Measurements from ENCODE around the gene ADGRE1.

ADGRE1 gene

DNA sequence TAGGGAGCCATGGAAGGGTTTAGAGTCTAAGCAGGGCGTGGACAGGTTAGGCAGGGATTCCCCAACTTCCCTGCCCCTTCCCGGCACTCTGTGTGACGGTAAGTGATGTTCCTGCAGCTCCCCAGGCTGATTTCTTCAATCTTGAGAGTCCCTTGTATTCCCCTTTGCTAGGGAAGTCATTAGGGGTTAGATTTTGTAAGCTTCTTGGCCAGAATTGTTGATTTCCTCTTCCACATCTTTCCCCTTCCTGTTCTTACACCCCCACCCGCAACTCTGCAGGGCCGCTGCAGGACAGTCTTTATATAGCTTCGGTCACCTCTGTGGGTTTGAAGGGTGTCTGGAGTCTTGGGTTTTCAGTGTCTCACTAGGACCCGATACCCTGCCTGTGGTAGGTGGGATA is 10.6 kb upstream of the ADGRE1 start:
- DNase-seq: no peak

DNA sequence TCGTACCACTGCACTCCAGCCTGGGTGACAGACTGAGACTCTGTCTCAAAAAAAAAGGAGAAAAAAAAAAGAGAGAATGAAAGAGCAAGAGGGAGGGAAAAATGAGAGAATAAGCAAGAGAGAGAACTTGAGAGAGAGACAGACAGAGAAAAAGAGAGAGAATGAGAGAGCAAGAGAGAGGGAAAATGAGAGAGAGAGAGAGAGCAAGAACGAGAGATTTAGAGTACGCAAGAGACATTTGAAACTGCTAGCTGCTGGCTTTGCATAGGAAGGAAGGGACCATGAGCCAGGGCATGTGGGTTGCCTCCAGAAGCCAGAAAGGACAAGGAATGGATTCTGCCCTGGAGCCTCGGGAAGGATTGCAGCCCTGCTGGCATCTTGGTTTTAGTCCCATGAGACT is 9.6 kb upstream of the ADGRE1 start:
- DNase-seq: no peak

DNA sequence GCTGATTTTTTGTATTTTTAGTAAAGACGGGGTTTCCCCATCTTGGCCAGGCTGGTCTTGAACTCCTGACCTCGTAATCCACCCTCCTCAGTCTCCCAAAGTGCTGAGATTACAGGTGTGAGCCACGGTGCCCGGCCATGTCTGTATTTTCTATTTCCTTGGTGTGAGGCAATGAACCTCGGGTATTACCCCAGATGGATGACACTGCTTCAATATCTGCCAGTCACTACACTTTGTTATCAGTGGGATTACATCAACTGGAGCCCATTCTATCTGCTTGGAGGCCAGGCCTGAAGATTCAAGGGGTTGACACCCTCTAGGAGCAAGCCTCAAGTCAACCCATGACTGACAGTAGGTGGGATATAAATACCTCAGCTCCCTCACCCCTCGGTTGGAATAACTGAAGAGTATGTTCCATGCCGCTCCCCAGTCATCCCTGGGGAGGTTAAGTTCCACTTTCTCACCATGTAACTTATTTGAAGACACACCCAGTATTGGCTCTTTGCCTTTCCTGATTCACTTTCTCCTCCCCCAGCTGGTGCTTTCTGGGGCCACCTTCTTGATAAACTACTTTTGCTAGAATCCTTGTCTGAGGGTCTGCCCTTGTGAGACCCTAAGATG is 992 bp upstream of the ADGRE1 start:
- no peak for DNase-seq

DNA sequence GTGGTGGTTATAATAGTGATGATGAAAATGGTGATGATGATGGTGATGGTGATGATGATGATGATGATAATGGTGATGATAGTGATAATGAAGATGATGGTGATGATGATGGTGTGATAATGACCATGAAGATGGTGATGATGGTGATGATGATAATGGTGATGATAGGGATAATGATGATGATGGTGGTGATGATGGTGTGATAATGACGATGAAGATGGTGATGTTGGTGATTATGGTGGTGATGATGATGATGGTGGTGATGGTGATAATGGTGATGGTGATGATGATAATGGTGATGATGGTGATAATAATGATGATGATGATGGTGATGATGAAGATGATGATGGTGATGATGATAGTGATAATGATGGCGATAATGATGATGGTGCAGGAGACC is 1.6 kb downstream of the ADGRE1 start:
- DNase-seq: no peak

DNA sequence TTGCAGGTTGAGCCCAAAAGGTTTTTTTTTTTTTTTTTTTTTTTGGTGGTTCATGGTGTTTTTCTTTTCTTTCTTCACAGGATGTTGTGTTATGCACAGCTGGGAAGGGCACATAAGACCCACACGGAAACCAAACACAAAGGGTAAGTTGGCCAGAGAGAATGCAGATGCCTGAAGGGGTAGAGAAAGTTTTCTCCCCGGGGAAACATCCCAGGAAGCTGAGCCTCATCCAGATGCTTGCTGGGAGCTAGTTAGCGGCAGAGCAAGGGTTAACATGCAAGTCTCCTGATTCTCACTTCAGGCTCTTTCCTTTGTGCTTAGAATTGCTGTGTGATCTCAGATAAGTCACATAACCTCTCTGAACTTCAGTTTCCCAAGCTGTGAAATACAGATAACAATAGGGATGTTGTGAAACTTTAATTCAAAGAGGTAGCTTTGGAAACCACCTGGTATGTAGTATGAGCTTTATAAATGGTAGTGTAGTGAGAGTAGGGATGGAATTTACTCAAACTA is 3.1 kb downstream of the ADGRE1 start:
- DNase-seq: no peak

DNA sequence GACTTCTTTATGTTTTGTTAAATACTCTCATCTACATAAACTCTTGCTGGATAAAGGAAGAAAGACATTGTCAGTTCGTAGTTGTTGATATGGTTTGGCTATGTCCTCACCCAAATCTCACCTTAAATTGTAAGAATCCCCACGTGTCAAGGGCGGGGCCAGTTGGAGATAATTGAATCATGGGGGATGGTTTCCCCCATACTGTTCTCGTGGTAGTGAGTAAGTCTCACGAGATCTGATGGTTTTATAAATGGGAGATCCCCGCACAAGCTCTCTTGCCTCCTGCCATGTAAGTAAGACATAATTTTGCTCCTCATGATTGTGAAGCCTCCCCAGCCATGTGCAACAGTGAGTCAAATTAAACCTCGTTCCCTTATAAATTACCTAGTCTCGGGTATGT is 3.6 kb downstream of the ADGRE1 start:
- no peak for DNase-seq

DNA sequence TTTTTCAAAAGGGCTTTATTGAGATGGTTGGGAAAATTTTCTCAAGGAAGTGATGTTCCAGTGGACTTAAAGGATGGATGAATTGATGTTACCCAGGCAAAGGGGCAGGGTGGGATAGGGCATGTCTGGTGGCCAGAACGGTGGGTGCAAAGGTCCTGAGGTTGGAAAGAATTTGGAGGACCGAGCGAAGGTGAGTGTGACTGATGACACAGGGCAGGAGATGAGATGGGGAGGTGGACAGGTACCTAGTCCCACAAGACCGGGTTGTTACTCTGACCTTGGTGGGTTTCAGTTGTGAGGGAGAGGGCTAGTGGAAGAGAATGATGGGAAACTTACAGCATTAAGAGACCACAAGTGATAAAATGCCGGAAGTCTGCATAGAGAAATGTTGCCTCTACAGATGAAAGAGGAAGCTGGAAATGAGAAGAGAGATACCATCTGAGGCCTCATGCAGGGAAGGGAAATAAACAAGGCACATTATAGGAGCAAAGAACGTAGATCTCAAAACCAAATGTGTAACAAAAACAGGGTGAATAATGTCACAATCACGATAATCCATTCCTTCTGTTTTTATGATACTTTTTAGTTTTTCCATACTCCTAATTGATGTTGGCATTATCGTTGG is 4.5 kb downstream of the ADGRE1 start:
- no peak for DNase-seq

DNA sequence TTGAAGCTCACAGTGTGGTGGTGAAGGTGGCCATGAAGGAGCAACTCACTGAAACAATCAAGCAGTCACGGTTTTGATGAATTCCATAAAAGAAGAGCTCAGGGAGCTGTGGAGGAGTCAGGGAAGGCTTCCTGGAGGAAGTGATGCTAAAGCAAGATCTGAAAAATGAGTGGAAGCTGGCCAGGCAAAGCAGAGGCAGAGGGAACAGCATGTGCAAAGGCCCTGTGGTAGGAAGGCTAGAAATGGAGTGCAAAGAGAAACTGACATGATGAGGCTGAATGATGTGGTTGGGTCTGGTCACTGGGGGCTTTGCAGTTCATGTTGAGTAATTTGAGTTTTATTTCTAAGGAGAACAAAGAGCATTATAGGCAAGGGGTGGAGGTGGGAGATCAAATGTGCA is 6.9 kb downstream of the ADGRE1 start:
- DNase-seq: no peak

DNA sequence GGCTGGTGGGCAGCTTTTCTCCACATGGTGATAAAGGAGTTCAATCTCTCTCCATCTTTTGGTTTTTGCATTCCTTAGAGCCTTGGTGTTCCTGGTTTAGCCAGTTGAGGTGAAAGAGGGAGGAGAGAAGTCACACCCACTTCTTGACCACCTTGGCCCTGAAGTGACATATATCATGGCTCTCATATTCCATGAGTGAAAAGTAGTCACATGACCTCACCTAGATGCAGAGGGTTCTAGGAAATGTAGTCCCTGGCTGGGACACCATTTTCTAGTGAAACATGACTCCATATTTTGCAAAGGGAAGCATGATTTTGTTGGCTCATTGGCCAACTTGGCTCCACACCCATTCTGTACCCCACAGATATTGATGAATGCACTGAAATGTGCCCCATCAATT is 16.1 kb downstream of the ADGRE1 start:
- DNase-seq: no peak

DNA sequence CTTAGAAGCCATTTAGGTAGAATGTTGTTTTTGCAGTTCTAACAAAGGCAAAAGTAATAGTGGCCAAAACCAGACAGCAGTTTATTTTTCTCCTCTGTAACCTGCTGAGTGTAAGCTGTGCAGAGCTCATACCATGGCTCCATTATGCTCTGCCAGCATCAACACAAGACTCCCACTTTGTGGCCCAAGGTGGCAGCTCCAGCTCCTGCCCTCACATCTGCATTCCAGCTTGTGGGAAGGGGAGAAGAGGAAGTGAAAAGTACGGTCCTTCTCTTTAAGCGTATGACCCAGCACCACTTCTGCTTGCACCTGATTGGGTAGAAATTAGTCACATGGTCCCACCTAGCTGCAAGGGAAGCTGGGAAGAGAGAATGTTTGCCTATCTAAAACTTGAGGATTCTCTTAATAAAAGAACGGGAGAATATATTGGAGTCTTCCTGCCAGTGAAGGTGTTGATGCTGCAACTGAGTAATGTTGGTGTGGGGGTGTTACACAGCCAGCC is 19.2 kb downstream of the ADGRE1 start:
- DNase-seq: no peak

DNA sequence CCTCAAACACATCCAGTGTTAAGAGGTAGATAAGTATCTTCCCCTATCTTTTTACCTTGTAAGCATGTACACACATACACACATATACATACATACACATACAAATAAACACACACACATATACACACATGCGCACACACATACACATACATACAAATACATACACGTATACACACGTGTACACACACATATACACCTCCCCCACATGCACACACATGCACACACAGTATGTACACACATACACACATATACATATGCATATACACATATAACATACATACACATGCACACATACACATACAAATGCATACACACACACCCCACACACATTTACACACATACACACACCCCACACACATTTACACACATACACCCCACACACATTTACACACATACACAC is 24.1 kb downstream of the ADGRE1 start:
- DNase-seq: no peak

DNA sequence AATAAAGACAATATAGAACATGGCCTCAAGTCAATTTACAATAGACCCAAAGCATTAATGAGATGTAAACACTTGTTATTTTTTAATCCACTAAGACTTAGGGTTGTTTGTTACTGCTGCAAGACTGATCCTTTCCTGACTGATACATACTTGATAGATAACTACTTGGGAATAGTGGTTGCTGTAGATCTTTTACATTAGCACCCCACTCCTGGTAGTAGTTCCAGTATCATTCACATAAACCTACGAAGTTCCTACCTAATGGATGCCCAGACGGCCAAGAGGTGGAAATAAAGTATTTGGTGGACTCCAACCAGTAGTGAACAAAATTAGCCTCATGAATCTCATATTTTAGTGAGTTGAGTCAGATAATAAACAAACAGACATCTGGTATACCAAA is 26.9 kb downstream of the ADGRE1 start:
- no peak for DNase-seq

DNA sequence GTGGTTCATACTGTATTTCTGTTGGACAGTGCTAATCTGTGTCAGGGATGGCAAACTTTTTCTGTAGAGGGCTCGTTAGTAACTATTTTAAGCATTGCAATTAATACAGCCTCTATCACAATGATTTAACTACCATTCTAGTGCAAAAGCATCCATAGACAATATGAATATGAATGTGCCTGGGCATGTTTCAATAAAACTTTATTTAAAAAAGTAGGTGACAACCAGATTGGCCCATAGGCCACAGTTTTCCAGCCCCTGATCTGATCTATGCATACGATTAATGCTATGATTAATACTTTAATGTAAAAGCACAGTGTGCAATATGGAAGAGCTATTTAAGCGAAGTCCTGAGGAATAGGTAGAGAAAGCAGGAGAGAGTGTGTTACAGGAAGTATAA is 29.6 kb downstream of the ADGRE1 start:
- DNase-seq: no peak

DNA sequence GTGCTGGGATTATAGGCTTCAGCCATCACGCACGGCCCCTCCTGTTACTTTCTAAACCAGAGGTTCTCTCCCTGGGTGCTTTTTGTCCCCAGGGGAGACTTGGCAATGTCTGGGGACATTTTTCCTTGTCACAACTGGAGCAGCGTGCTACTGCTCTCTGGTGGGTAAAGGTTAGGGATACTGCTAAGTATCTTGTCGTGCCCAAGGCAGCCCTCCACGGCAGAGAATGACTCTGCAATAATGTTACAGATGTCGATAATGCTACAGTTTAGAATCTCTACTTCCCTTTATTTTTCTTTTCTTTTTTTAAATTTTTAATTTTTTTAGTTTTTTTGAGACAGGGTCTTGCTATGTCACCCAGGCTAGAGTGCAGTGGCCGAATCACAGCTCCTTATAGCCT is 38.0 kb downstream of the ADGRE1 start:
- DNase-seq: no peak

DNA sequence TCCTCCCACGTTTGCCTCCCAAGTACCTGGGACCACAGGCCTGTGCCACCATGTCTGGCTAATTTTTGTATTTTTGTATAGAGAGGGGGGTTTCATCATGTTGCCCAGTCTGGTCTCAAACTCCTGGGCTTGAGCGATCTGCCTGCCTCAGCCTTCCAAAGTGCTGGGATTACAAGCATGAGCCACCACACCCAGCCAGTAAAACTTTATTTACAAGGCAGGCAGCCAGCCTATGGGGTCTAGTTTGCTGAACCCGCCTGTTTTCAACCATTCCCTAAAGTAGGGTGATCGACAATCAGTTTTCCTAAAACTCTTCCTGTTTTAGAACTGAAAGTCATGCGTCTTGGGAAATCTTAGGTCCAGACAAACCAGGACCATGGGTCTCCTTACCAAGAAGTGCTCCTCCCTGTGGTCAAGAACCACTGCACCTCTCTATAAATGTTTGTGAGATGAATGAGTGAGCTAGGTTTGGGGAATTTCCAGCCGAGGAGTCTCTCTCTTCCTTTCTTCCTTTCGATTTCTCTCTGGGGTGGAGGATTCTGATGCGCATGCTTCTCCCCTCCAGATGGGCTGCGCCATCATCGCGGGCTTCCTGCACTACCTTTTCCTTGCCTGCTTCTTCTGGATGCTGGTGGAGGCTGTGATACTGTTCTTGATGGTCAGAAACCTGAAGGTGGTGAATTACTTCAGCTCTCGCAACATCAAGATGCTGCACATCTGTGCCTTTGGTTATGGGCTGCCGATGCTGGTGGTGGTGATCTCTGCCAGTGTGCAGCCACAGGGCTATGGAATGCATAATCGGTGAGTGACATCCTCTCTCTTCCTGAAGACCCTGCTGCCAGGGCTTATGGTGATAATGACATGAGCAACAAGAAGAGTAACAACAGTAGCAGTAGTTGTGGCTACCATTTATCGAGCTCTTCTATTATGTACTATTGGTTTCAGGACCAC is 38.7 kb downstream of the ADGRE1 start:
- DNase-seq: no peak

DNA sequence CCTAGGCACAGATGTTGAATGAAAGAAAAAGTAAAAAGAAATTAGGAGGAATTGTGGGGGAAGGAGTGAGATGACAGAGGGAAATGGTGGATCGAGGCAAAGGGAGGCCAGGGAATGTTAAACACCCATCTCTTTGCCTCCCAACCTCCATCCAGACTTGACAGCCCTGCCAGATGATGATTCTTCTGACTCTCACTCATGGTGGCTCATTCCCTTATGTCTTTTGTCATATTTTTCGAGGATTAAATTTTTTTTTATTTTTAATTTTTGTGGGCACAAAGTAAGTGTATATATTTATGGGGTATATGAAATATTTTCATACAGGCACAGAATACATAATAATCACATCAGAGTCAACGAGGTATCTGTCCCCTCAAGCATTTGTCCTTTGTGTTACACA is 42.8 kb downstream of the ADGRE1 start:
- DNase-seq: no peak

DNA sequence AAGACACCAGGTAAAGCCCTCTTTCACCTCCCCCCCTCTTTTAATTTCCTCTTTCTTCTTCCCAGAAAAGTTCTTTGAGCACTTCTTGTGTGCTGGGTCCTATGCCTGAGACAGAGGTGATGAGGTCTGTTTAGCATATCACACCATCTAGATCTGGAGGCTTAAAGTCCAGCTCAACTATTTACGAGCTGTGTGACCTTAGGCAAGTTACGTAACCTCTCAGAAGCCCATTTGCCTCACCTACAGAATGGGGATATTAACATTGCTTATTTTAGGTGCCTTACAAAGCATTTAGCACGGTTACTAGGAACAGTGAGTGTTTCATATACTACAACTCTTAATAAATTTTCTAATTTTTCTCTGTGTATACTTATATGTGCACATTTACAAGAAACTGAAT is 47.7 kb downstream of the ADGRE1 start:
- DNase-seq: no peak

DNA sequence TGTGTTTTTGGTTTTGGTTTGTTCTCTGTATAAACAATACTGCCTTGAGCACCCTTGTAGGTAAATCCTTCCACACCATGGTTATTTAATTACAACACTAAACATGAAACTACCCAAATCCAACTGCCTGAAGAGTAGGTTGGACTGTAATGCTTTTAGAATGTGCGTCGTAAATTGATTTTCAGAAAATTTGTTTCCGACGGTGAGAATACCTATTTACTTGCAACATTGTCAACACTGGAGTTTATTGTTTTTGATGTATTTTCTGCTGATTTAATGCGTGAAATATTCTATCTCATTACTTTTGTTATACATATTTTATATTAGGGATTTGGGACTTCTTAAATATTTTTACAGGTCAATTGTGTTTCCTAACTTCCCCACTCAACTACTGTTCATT is 48.2 kb downstream of the ADGRE1 start:
- DNase-seq: no peak

DNA sequence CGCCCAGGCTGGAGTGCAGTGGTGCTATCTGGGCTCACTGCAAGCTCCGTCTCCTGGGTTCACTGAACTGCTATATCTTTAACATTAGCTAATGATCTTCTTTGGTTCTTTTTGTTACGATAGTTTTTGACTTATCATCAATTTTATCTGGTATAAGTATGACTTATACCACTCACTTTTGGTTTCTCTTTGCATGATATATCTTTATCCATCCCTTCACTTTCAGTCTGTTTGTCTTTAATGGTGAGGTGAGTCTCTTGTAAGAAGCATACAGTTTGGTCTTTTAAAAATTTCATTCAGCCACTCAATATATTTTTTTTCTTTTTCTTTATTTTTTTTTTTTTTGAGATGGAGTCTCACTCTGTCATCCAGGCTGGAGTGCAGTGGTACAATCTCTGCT is 58.4 kb downstream of the ADGRE1 start:
- DNase-seq: no peak

DNA sequence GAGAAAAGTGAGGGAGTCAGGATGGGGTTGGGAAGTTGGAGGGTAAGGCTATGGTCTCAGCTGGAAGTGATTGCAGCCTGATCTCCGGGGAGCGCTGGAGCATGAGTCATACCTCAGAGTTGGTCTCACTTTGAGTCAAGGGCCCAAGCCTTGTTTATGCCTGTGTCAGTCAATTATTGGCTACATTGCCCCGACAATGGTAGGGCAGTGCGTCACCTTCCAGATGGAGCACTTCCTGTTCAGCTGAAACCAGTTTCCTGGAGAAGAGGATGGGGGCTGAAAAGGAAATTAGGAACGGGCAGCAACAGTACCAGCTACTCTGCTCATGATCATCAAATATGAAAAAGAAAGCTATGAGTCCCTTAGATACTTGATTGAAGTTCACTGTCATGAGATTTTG is 60.4 kb downstream of the ADGRE1 start:
- DNase-seq: no peak

DNA sequence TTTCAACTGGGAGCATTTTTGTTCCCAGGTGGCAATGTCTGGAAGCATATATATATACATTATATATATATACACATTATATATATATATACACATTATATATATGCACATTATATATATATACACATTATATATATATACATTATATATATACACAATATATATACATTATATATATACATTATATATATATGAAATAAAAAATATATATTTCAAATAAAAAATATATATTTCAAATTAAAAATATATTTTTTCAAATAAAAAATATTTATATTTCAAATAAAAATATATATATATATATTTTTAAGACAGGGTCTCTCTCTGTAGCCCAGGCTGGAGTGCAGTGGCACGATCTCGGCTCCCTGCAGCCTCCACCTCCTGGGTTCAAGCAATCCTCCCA is 61.5 kb downstream of the ADGRE1 start:
- DNase-seq: no peak

DNA sequence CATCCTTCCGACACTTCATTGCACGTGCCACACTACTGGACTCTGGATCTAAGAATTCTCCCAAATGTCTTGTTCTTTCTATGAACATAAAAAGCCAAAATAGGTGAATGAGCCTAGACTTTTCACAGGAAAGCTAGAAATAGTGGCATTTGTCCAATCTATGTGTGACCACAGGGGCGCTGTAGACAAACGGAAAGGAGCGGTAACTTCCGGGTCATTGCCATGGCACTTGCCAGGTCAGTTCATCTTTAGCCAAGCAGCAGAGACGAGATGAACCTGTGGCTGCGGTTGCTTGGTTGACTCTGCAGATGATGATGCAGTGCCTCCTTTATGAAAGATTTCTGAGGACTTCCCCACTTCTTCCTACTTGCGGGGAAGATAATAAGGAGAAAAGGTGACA is 65.6 kb downstream of the ADGRE1 start:
- no peak for DNase-seq

DNA sequence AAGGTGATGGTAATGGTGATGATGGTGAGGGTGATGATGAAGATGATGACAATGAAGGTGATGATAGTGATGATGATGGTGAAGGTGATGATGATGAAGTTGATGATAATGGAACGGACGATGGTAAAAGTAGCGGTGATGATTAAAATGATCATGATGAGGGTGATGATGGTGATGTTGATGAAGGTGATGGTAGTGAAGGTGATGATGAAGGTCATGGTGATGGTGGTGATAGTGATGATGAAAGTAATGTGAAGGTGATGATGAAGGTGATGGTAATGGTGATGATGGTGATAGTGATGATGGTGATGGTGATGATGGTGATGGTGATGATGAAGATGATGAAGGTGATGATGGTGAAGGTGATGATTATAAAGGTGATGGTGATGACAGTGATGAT is 67.7 kb downstream of the ADGRE1 start:
- no peak for DNase-seq

DNA sequence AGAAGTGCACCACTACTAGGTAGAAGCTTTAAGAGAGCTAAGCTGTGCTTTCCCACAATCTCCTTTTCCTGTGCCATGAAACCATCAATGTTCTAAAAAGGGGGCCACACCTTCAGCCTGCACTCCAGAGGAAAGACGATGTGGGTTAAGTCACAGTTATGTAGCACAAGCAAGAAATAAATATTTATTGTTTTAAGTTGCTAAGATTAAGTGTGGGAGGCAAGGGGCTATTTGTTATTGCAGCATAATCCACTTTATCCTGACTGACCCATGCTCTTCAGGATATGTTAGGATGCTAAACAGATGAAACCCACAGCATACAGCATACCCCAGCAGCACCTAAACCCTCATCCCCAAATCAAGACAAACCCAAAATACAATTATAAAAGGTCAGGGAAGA is 69.2 kb downstream of the ADGRE1 start:
- no peak for DNase-seq
